HCT116 (cell line): Measurements from ENCODE around the gene FKBP1A. TPM values are rescaled to one million over a fixed set of nuclear protein-coding genes. Genes with fewer than 3 reads are reported as not detected.

ENCODE experiments used
- ATAC-seq: fragments of 200-7000 bp; cut with Tn5 transposase; 2 replicates; pipeline ENCODE4 v1.9.1; 2020; ENCODE audit warnings: mild to moderate bottlenecking, moderate library complexity
- BruUV-seq: library from RNA; stranded (reverse); fragments of 400-500 nt; replicated peaks from 2 replicates; lab custom pipeline; 2021; lab: Mats Ljungman, UMichigan
- CTCF ChIA-PET: fragments of 300-600 bp; sonication (Branson Sonifier 250); formaldehyde crosslinking; loops from one replicate; lab custom pipeline; 2021; ENCODE audit warnings: antibody characterized with exemption; lab: Charles Lee
- POLR2A ChIA-PET: fragments of 300-600, 350-600 bp; sonication (Branson Sonifier 250); formaldehyde crosslinking; loops from one replicate; lab custom pipeline; 2021; ENCODE audit warnings: antibody characterized with exemption; lab: Charles Lee
- RAD21 ChIA-PET, 2 experiments: fragments of 300-600 bp; sonication (Branson Sonifier 250); formaldehyde crosslinking; loops; one replicate each; lab custom pipeline; 2023; ENCODE audit warnings: low total read pairs in 2 of 2; ENCODE audit not compliant: uncharacterized antibody in 2 of 2, unreplicated experiment in 2 of 2, low non-redundant PET in 1 of 2; lab: Charles Lee
- DNase-seq: peaks from one replicate; pipeline ENCODE4 v3.0.0-alpha.2; 2010; ENCODE audit warnings: low read depth, low spot score
- H2AFZ ChIP-seq: fragments of 200-600 bp; shearing (Covaris generic), sonication (generic); 2 replicates; pipeline ENCODE4 v1.6.1; 2017; ENCODE audit warnings: low read depth, mixed run types, mixed read lengths, antibody characterized with exemption, low read length; ENCODE audit not compliant: poor library complexity, severe bottlenecking
- H3K27ac ChIP-seq: 2 replicates; pipeline ENCODE4 v1.5.1; 2012; ENCODE audit warnings: low read depth, low read length
- H3K27me3 ChIP-seq: fragments of 200-600 bp; sonication (generic); 2 replicates; pipeline ENCODE4 v1.6.1; 2016; ENCODE audit warnings: mixed run types, low read length, mixed read lengths; ENCODE audit not compliant: insufficient read depth
- H3K36me3 ChIP-seq, 2 experiments: fragments of 200-500 bp in 1 of 2; fragments of 200-600 bp in 1 of 2; sonication (Bioruptor generic) in 1 of 2; sonication (generic) in 1 of 2; 2 replicates each; pipeline versions ENCODE4 v1.5.1 to v1.6.1; 2014 to 2016; ENCODE audit warnings: low read length in 2 of 2, inconsistent platforms in 1 of 2, mixed read lengths in 1 of 2, mixed run types in 1 of 2; ENCODE audit not compliant: insufficient read depth in 2 of 2, control insufficient read depth in 1 of 2
- H3K4me1 ChIP-seq, 2 experiments: fragments of 200-600 bp in 1 of 2; sonication (generic) in 1 of 2; 2 replicates each; pipeline versions ENCODE4 v1.5.1 to v1.6.1; 2012 to 2017; ENCODE audit warnings: low read length in 2 of 2, inconsistent platforms in 1 of 2, mild to moderate bottlenecking in 1 of 2, mixed read lengths in 1 of 2, mixed run types in 1 of 2, moderate library complexity in 1 of 2; ENCODE audit not compliant: insufficient read depth in 2 of 2, control insufficient read depth in 1 of 2
- H3K4me2 ChIP-seq: fragments of 200-600 bp; sonication (generic); 2 replicates; pipeline ENCODE4 v1.6.1; 2017; ENCODE audit warnings: mixed run types, low read length, mixed read lengths
- H3K4me3 ChIP-seq, 2 experiments: fragments of 200-600 bp in 1 of 2; sonication (generic) in 1 of 2; replicated peaks in 1 of 2; 2 replicates each; pipeline ENCODE4 v1.5.1; 2011 to 2016; ENCODE audit warnings: low read length in 2 of 2, control low read depth in 1 of 2, low read depth in 1 of 2, mild to moderate bottlenecking in 1 of 2, mixed read lengths in 1 of 2, mixed run types in 1 of 2
- H3K79me2 ChIP-seq: fragments of 200-600 bp; sonication (generic); 2 replicates; pipeline ENCODE4 v1.6.1; 2017; ENCODE audit warnings: mild to moderate bottlenecking, mixed run types, low read length, moderate library complexity, mixed read lengths; ENCODE audit not compliant: insufficient read depth
- H3K9ac ChIP-seq: fragments of 200-600 bp; sonication (generic); 2 replicates; pipeline ENCODE4 v1.6.1; 2016; ENCODE audit warnings: low read length, mixed read lengths
- H3K9me2 ChIP-seq: fragments of 200-600 bp; sonication (generic), shearing (Covaris generic); 2 replicates; pipeline ENCODE4 v1.6.1; 2017; ENCODE audit warnings: mixed run types, mild to moderate bottlenecking, moderate library complexity; ENCODE audit not compliant: insufficient read depth
- H3K9me3 ChIP-seq, 2 experiments: fragments of 200-500 bp in 1 of 2; fragments of 200-600 bp in 1 of 2; sonication (Bioruptor generic) in 1 of 2; sonication (generic) in 1 of 2; 2 replicates each; pipeline ENCODE4 v1.6.1; 2014 to 2017; ENCODE audit warnings: low read length in 2 of 2, mixed read lengths in 2 of 2, inconsistent platforms in 1 of 2, low read depth in 1 of 2, mild to moderate bottlenecking in 1 of 2, mixed run types in 1 of 2, moderate library complexity in 1 of 2; ENCODE audit not compliant: control insufficient read depth in 1 of 2, insufficient read depth in 1 of 2
- H4K20me1 ChIP-seq: fragments of 200-600 bp; sonication (generic), shearing (Covaris generic); 2 replicates; pipeline ENCODE4 v1.6.1; 2017; ENCODE audit warnings: mixed run types, mild to moderate bottlenecking, moderate library complexity; ENCODE audit not compliant: insufficient read depth
- CBX3 ChIP-seq: IDR thresholded peaks from 2 replicates; pipeline ENCODE4 v1.6.1; 2012; ENCODE audit warnings: low read depth
- CEBPB ChIP-seq: IDR thresholded peaks from 2 replicates; pipeline ENCODE4 v1.6.1; 2012; ENCODE audit warnings: low read depth
- EGR1 ChIP-seq: IDR thresholded peaks from 2 replicates; pipeline ENCODE4 v1.6.1; 2012; ENCODE audit warnings: low read depth
- EZH2phosphoT487 ChIP-seq: fragments of 200-600 bp; IDR thresholded peaks from 2 replicates; pipeline ENCODE4 v1.6.1; 2018; ENCODE audit warnings: antibody characterized with exemption, borderline replicate concordance
- FOSL1 ChIP-seq: IDR thresholded peaks from 2 replicates; pipeline ENCODE4 v1.6.1; 2012; ENCODE audit warnings: low read depth
- POLR2A ChIP-seq: IDR thresholded peaks from 2 replicates; pipeline ENCODE4 v1.7.0; 2011; ENCODE audit warnings: borderline replicate concordance; ENCODE audit not compliant: insufficient read depth, insufficient read length; ENCODE audit errors: extremely low read depth
- POLR2AphosphoS5 ChIP-seq: IDR thresholded peaks from 2 replicates; pipeline ENCODE4 v1.6.1; 2011; ENCODE audit warnings: mild to moderate bottlenecking, low read depth, low read length, moderate library complexity
- RAD21 ChIP-seq: IDR thresholded peaks from 2 replicates; pipeline ENCODE4 v1.6.1; 2012; ENCODE audit warnings: low read depth, mild to moderate bottlenecking
- SIN3A ChIP-seq: IDR thresholded peaks from 2 replicates; pipeline ENCODE4 v1.6.1; 2012; ENCODE audit warnings: low read depth
- SP1 ChIP-seq: IDR thresholded peaks from 2 replicates; pipeline ENCODE4 v1.6.1; 2012; ENCODE audit warnings: low read depth
- SRF ChIP-seq: IDR thresholded peaks from 2 replicates; pipeline ENCODE4 v1.6.1; 2012; ENCODE audit warnings: low read depth
- YY1 ChIP-seq: IDR thresholded peaks from 2 replicates; pipeline ENCODE4 v1.6.1; 2011; ENCODE audit warnings: low read length, low read depth, moderate library complexity, mild to moderate bottlenecking; ENCODE audit not compliant: insufficient replicate concordance; ENCODE audit errors: extremely low read depth
- ZFX ChIP-seq: fragments of 450-650 bp; IDR thresholded peaks from 2 replicates; pipeline ENCODE4 v1.6.1; 2017
- ZNF274 ChIP-seq: fragments of 200-500 bp; sonication (Bioruptor generic); IDR thresholded peaks from 2 replicates; pipeline ENCODE4 v1.6.1; 2014; ENCODE audit warnings: mild to moderate bottlenecking, low read depth, low read length, inconsistent platforms
- intact Hi-C: fragments of 100-400 bp; cut with micrococcal nuclease; formaldehyde crosslinking; loops from 2 replicates; pipeline ENCODE4 v1.10.0; 2022
- total RNA-seq: library from RNA; stranded (reverse); gene quantifications from one replicate; pipeline ENCODE4 v1.2.1, GENCODE V29; 2021; ENCODE audit not compliant: unreplicated experiment
- TF ChIP-seq, protein P1 (sequence below), 3 experiments: fragments of 200-600 bp in 1 of 3; sonication (generic) in 1 of 3; IDR thresholded peaks in 2 of 3; conservative IDR thresholded peaks in 1 of 3; 2 replicates each; pipeline ENCODE4 v1.5.1; 2012 to 2017; ENCODE audit warnings: low read depth in 2 of 3, low read length in 2 of 3, antibody characterized with exemption in 1 of 3, borderline replicate concordance in 1 of 3, control low read depth in 1 of 3, mild to moderate bottlenecking in 1 of 3, mixed read lengths in 1 of 3, mixed run types in 1 of 3, moderate library complexity in 1 of 3; ENCODE audit not compliant: insufficient read depth in 1 of 3
- TF ChIP-seq, protein P2 (sequence below): IDR thresholded peaks from 2 replicates; pipeline ENCODE4 v1.6.1; 2012; ENCODE audit warnings: low read depth
- TF ChIP-seq, protein P3 (sequence below): IDR thresholded peaks from 2 replicates; pipeline ENCODE4 v1.6.1; 2012

FKBP1A gene
- total RNA-seq, 1 experiment from 2014 or later = 259 TPM

DNA sequence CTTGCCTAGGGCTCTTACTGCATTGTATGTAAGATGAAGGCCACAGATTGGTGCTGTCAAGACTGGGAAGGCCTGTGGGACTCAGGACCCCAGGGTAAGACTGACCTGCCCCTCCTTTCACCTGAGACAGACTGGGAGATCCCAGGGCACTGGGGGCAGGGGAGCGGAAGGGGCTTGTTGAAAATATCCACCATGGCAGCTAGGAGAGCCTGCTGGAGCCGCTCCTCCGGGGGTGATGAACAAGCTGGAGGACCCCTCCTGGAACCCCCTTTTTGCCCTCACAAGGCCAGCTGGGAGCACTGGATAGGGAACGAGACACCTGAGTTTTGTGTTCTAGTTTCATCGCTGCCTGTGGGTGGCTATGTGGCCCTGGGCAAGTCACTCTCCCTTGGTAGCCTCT, 54.8 kb downstream of the FKBP1A start:
- Histone ChIP-seq H3K4me1 (peaks cover 0 to 5% of the 10 kb centered on the region in 2 experiments; a peak in 1 of 4 replicates), H3K9ac (no peak overlapping the region), H3K79me2 (peaks cover 13% of the 10 kb centered on the region), H3K27me3 (no peaks in the 10 kb centered on the region), H3K36me3 (no peaks in the 10 kb centered on the region), H3K4me3 (no peak overlapping the region), H3K27ac (no peak overlapping the region), H2AFZ (no peak overlapping the region), H3K4me2 (no peak overlapping the region), H4K20me1 (no peaks in the 10 kb centered on the region; the same call in 1 of the 2 replicates), H3K9me2 (no peaks in the 10 kb centered on the region), H3K9me3 (no peaks in the 10 kb centered on the region)
- DNase-seq (no peak), ATAC-seq (no peak)
- ChIA-PET CTCF (no interaction called here), POLR2A (no interaction called here), RAD21 (no interaction called here)
- no peak for TF ChIP-seq YY1
- TF ChIP-seq SIN3A = no peak
- TF ChIP-seq SRF = no peak
- TF ChIP-seq, protein P1, sequence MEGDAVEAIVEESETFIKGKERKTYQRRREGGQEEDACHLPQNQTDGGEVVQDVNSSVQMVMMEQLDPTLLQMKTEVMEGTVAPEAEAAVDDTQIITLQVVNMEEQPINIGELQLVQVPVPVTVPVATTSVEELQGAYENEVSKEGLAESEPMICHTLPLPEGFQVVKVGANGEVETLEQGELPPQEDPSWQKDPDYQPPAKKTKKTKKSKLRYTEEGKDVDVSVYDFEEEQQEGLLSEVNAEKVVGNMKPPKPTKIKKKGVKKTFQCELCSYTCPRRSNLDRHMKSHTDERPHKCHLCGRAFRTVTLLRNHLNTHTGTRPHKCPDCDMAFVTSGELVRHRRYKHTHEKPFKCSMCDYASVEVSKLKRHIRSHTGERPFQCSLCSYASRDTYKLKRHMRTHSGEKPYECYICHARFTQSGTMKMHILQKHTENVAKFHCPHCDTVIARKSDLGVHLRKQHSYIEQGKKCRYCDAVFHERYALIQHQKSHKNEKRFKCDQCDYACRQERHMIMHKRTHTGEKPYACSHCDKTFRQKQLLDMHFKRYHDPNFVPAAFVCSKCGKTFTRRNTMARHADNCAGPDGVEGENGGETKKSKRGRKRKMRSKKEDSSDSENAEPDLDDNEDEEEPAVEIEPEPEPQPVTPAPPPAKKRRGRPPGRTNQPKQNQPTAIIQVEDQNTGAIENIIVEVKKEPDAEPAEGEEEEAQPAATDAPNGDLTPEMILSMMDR (IDR thresholded peaks at IDR 0.05 in 2 of 3, conservative IDR thresholded peaks at IDR 0.05 in 1 of 3; ENCODE audit: borderline replicate concordance in 1 of 3, insufficient read depth in 1 of 3, low read depth in 2 of 3, low read length in 2 of 3) = no peak
- no peak for TF ChIP-seq EGR1
- TF ChIP-seq EZH2phosphoT487 = no peak
- no peak for TF ChIP-seq SP1
- no peak for TF ChIP-seq POLR2A
- TF ChIP-seq, protein P2, sequence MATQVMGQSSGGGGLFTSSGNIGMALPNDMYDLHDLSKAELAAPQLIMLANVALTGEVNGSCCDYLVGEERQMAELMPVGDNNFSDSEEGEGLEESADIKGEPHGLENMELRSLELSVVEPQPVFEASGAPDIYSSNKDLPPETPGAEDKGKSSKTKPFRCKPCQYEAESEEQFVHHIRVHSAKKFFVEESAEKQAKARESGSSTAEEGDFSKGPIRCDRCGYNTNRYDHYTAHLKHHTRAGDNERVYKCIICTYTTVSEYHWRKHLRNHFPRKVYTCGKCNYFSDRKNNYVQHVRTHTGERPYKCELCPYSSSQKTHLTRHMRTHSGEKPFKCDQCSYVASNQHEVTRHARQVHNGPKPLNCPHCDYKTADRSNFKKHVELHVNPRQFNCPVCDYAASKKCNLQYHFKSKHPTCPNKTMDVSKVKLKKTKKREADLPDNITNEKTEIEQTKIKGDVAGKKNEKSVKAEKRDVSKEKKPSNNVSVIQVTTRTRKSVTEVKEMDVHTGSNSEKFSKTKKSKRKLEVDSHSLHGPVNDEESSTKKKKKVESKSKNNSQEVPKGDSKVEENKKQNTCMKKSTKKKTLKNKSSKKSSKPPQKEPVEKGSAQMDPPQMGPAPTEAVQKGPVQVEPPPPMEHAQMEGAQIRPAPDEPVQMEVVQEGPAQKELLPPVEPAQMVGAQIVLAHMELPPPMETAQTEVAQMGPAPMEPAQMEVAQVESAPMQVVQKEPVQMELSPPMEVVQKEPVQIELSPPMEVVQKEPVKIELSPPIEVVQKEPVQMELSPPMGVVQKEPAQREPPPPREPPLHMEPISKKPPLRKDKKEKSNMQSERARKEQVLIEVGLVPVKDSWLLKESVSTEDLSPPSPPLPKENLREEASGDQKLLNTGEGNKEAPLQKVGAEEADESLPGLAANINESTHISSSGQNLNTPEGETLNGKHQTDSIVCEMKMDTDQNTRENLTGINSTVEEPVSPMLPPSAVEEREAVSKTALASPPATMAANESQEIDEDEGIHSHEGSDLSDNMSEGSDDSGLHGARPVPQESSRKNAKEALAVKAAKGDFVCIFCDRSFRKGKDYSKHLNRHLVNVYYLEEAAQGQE = no peak
- TF ChIP-seq RAD21 = no peak
- no peak for TF ChIP-seq CBX3
- TF ChIP-seq ZFX = no peak
- TF ChIP-seq, protein P3, sequence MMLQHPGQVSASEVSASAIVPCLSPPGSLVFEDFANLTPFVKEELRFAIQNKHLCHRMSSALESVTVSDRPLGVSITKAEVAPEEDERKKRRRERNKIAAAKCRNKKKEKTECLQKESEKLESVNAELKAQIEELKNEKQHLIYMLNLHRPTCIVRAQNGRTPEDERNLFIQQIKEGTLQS = no peak
- TF ChIP-seq POLR2AphosphoS5 = no peak
- TF ChIP-seq ZNF274 = no peak
- no peak for TF ChIP-seq CEBPB
- no peak for TF ChIP-seq FOSL1
- intact Hi-C loops = no loop called here
- BruUV-seq = no TSS peak
